SH-SY5Y (cell line): ENCODE results near the gene IBA57.

Experiments used
- GATA2 ChIP-seq: IDR thresholded peaks from 2 replicates; pipeline ENCODE4 v1.6.1; 2011; ENCODE audit warnings: mild to moderate bottlenecking, low read depth, low read length
- GATA3 ChIP-seq: IDR thresholded peaks from 2 replicates; pipeline ENCODE4 v1.6.1; 2011; ENCODE audit warnings: low read depth, mild to moderate bottlenecking, low read length, moderate library complexity

- TF ChIP-seq GATA2 = no peak
- TF ChIP-seq GATA3 = no peak
Observed at GRCh38 chr1:228212415-228212965, 46.9 kb downstream of the IBA57 start.
